PFSK-1 (cell line): Measurements from ENCODE around the gene MRTFA.

ENCODE experiments used
- FOXP2 ChIP-seq: optimal IDR thresholded peaks from 2 replicates; pipeline ENCODE3; 2011; ENCODE audit warnings: borderline replicate concordance, control low read depth, inconsistent platforms; ENCODE audit not compliant: insufficient read depth; ENCODE audit errors: extremely low read length, extremely low read depth
- POLR2AphosphoS5 ChIP-seq: IDR thresholded peaks from 2 replicates; pipeline ENCODE4 v1.6.1; 2012; ENCODE audit warnings: low read depth, mild to moderate bottlenecking, control low read depth, low read length, moderate library complexity
- SIN3A ChIP-seq: IDR thresholded peaks from 2 replicates; pipeline ENCODE4 v1.6.1; 2012; ENCODE audit warnings: mild to moderate bottlenecking, low read length, moderate library complexity, borderline replicate concordance; ENCODE audit not compliant: insufficient read depth
- TAF1 ChIP-seq: IDR thresholded peaks from 2 replicates; pipeline ENCODE4 v1.6.1; 2012; ENCODE audit warnings: low read length, control low read depth, borderline replicate concordance; ENCODE audit not compliant: insufficient read depth
- TF ChIP-seq, protein P1 (sequence below), 2 experiments: IDR thresholded peaks; 2 replicates each; pipeline versions ENCODE4 v1.6.1 to v1.8.0; 2011 to 2012; ENCODE audit warnings: low read depth in 2 of 2, low read length in 2 of 2, control low read depth in 1 of 2, inconsistent platforms in 1 of 2, mild to moderate bottlenecking in 1 of 2, moderate library complexity in 1 of 2; ENCODE audit not compliant: insufficient read depth in 1 of 2

MRTFA gene

DNA sequence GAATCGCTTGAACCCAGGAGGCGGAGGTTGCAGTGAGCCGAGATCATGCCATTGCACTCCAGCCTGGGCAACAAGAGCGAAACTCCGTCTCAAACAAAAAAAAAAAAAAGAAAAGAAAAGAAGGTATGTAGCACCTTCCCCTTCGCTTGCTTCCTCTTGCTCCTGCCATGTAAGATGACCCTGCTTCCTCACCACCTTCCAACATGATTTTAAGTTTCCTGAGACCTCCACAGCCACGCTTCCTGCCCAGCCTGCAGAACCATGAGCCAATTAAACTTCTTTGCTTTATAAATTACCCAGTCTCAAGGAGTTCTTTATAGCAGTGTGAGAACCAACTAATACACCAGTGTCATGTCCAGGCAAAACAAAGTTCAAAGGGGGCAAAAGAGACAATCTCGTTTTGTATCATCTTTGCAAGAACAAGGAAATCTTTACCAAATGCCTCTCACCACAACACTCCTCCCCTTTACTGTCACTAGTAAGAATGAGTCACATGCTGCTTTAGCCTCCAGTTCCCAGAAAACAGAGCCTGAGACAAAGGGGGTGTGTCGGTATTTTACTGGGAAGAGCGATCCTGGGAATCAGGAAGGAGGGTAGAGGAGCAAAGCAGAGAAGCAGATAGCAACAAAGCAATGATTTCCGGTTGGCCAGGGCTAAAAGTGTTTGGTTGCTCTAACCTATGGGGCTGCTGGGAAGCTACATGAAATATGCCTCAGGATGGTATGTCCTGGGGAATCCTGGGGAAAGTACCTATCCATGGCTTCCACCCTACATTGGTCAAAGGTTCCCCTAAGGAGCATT, 32.3 kb upstream of the MRTFA start:
- TF ChIP-seq SIN3A = 0 out of 2 replicates have a peak, but pooled peaks have one; percentile 36
- no peak for TF ChIP-seq FOXP2

DNA sequence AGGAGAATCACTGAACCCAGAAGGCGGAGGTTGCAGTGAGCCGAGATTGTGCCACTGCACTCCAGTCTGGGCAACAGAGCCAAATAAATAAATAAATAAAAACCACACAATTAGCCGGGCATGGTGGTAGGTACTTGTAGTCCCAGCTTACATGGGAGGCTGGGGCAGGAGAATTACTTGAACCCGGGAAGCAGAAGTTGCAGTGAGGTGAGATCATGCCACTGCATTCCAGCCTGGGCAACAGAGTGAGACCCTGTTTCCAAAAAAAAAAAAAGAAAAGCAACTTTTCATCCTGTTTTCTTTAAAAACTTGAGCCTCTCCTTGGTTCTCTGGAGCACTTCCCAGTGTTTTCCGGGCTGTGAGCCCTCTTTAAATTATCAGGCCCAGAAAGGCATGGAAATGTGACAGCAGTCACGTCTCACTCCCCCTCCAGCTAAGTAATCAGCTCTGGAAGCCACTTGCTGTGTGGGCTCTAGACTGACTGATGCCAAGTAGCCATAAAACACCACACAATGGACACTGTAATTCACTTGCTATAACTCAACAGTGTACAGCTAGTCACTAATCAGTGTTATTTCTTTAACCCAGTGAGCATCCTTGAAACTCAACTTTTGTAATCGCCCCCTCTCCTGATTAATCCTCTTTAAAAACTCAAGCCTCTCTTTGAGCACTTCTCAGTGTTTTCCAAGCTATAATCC, 29.8 kb upstream of the MRTFA start:
- TF ChIP-seq SIN3A (no peak), POLR2AphosphoS5 (no peak), TAF1 (no peak), FOXP2 (no peak)
- TF ChIP-seq, protein P1, sequence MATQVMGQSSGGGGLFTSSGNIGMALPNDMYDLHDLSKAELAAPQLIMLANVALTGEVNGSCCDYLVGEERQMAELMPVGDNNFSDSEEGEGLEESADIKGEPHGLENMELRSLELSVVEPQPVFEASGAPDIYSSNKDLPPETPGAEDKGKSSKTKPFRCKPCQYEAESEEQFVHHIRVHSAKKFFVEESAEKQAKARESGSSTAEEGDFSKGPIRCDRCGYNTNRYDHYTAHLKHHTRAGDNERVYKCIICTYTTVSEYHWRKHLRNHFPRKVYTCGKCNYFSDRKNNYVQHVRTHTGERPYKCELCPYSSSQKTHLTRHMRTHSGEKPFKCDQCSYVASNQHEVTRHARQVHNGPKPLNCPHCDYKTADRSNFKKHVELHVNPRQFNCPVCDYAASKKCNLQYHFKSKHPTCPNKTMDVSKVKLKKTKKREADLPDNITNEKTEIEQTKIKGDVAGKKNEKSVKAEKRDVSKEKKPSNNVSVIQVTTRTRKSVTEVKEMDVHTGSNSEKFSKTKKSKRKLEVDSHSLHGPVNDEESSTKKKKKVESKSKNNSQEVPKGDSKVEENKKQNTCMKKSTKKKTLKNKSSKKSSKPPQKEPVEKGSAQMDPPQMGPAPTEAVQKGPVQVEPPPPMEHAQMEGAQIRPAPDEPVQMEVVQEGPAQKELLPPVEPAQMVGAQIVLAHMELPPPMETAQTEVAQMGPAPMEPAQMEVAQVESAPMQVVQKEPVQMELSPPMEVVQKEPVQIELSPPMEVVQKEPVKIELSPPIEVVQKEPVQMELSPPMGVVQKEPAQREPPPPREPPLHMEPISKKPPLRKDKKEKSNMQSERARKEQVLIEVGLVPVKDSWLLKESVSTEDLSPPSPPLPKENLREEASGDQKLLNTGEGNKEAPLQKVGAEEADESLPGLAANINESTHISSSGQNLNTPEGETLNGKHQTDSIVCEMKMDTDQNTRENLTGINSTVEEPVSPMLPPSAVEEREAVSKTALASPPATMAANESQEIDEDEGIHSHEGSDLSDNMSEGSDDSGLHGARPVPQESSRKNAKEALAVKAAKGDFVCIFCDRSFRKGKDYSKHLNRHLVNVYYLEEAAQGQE (IDR thresholded peaks at IDR 0.05; ENCODE audit: insufficient read depth in 1 of 2, low read depth in 2 of 2, low read length in 2 of 2) = no peak

DNA sequence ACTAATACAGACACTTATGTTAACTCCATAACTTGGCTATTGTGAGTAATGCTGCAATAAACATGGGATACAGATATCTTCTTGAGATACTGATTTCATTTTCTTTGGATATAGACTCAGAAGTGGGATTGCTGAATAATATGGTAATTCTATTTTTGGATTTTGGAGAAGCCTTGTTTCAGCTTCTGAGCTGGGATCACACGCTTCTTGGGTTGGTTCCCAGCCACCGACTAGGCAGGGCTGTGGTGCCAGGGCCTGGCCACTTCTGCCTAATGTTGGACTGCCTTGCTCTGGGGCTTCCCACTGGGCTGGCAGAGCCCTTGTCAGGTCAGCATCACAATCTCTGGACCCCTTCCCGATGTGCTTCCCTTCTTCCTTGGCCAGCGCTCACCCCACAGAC, 28.8 kb upstream of the MRTFA start:
- no peak for TF ChIP-seq TAF1
- TF ChIP-seq FOXP2 = no peak
- TF ChIP-seq SIN3A = no peak
- TF ChIP-seq, protein P1 (IDR thresholded peaks at IDR 0.05; ENCODE audit: insufficient read depth in 1 of 2, low read depth in 2 of 2, low read length in 2 of 2) = no peak
- TF ChIP-seq POLR2AphosphoS5 = no peak

DNA sequence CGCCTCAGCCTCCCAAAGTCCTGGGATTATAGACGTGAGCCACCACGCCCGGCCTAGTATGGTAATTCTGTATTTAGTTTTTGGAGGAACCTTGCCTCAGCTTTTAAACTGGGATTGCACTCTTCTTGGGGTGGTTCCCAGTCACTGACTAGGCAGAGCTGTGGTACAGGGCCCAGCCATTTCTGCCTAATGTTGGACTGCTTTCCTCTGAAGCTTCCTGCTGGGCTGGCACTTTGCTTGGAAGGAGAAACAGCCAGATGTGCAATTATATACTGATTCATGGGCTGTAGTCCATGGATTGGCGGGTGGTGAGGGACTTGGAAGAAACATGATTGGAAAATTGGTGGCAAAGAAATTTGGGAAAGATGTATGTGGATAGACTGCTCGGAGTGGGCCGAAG, 25.2 kb upstream of the MRTFA start:
- TF ChIP-seq TAF1 (no peak), POLR2AphosphoS5 (no peak), FOXP2 (no peak), SIN3A (no peak)
- TF ChIP-seq, protein P1 (IDR thresholded peaks at IDR 0.05; ENCODE audit: insufficient read depth in 1 of 2, low read depth in 2 of 2, low read length in 2 of 2) = no peak

DNA sequence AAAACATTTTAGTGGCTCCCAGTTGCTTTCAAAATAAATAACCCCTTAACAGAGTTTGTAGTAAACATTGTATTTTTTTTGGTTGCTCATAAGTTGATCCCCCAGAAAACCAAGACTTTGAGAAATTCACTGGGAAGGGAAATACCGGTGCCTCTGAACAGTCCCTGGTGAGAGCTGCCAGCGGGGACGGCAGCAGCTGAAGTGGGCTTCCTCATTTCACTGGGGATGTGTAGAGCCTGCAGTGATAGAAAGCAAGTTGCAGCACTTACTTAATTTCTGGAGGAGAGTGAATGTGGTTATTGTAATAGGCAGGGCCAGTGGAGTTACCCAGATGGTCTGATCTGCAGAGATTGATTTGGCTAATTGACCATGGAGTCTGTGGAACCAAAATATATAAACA, 24.2 kb upstream of the MRTFA start:
- TF ChIP-seq POLR2AphosphoS5 = no peak

DNA sequence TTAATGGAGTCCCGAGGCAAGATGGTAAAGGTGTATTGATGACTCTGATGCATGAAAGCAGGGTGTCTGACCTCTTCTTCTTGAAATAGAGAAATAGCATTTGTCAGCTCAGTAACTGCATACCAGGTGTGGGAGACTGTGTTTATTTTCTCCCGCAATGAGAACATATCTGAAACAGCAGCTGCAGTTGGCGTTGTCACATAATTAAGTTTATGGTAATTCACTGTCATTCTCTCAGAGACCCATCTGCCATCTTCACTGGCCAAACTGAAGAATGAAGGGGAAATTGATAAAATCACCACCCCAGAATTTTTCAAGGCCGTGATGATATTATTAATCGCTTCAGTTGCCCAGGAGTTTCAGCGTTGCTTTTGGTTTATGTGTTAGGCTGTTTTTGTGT, 22.6 kb upstream of the MRTFA start:
- TF ChIP-seq TAF1 (no peak), FOXP2 (no peak), POLR2AphosphoS5 (no peak), SIN3A (no peak)
- TF ChIP-seq, protein P1 (IDR thresholded peaks at IDR 0.05; ENCODE audit: insufficient read depth in 1 of 2, low read depth in 2 of 2, low read length in 2 of 2) = no peak
